ENCODE results near the gene UBE2G1.
"Not testable (repeated sequence)": the region's sequence is repeated elsewhere in the genome, so short reads cannot be mapped to it uniquely, and the experiment has no call there.

Gene UBE2G1, protein sequence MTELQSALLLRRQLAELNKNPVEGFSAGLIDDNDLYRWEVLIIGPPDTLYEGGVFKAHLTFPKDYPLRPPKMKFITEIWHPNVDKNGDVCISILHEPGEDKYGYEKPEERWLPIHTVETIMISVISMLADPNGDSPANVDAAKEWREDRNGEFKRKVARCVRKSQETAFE

DNA sequence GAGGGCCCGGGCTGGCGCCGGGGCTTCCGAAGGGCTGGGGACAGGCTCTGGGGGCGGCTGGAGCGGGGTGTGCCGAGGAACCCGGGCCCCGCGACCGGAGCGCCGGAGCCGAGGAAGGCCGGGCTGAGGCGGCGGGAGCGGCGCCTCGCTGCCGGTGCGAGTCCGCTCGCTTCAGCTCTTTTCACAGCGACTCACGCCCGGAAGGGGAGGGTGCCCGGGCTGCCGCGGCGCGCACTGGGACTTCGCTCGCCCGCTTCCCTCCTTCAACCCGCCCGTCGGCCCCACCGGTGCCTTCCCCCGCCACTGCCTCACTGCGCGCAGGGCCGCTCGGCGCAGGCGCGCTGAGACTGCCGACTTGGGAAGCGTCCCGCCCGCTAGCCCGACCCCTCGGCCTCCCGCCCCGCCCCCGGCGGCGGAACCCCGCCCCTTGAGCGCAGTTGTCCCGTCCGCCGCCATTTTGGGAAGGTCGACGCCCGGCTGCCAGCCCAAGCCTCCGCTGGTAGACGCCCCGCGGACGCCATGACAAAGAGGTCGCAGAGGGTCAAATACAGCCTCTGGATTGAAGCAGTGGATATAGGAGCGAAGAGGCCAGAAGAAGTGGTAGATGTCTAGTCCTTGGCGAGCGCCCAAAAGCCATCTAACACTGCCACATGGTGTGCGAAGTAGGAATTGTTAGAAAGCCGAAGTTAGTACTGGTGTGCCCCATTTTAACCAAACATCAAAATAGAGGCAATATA is at the start of gene UBE2G1:
Gene UBE2G1 (minus strand): TSS at position 349 of the 737 bp plus-strand sequence. CDS start 359 bp downstream, outside the sequence.
- peak; percentile 99 for DNase-seq

DNA sequence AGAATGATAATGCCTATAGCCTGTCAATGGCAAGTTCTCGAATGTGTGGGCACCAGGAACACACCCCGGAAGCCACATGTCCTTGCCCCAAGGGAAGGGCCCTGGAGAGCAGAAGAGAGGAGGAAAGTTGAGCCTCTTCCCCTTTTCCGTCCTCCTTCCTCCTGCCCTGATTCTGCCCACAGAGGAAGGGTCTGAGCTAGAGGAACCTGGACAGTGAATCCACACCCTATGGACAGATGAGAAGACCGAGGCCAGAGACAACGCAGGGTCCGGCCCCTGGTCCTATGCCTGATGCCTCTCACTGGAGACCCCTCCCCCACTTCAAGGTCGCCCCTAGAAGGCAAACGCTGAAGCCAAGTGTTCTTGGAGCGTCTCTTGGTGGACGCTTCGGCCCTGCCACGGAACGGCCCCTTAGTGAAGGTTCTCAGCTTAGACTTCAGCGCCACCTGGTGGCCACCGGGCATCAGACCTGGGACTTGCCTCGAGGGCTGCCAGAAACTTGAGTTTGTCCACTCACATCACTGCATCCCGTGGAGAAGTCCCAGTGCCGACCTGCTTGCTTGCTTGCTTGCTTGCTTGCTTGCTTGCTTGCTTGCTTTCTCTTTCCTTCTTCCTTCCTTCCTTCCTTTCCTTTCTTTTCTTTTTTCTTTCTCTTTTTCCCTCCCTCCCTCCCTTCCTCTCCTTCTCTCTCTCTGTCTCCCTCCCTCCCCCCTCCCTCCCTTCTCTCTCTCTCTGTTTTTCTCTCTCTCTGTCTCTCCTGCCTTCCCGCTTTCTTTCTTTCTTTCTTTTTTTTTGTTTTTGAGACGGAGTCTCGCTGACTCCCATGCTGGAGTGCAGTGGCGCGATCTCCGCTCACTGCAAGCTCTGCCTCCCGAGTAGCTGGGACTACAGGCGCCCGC is 46.7 kb upstream of the UBE2G1 start:
- peak; percentile 95 for DNase-seq

GRCh38 chr17:4411201-4411600 is 44.7 kb upstream of the UBE2G1 start:
- DNase-seq, result no peak

GRCh38 chr17:4409659-4410058 is 43.2 kb upstream of the UBE2G1 start:
- DNase-seq, result no peak

DNA sequence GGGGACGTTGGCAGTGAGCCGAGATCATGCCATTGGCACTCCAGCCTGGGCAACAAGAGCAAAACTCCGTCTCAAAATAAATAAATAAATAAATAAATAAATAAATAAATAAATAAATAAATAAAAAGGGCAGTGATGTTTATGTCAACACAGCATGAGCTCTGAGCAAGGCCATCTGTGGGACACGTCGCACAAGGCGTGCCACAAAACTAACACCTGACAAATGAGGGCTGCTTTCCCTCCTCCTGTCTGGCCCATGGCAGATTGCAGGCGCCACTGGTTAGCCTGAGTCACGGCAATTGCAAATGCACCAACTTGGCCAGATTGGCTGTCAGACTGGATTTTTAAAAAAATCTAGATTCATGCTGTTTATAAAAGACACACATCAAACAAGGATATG is 41.4 kb upstream of the UBE2G1 start:
- no peak for DNase-seq

DNA sequence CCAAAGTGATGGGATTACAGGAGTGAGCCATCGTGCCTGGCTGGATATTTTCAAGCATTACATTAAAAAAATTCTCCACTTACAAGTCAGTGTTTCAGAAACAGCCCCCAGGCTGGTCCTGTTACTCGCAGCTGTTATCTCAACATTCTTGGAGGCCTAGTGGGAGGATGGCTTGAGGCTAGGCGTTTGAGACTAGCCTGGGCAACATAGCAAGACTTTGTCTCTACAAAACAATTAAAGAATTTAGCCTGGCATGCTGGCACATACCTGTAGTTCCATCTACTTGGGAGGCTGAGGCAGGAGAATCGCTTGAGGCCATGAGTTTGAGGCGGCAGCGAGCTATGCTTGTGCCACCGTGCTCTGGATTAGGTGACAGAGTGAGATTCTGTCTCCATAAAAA is 40.7 kb upstream of the UBE2G1 start:
- DNase-seq, result no peak

DNA sequence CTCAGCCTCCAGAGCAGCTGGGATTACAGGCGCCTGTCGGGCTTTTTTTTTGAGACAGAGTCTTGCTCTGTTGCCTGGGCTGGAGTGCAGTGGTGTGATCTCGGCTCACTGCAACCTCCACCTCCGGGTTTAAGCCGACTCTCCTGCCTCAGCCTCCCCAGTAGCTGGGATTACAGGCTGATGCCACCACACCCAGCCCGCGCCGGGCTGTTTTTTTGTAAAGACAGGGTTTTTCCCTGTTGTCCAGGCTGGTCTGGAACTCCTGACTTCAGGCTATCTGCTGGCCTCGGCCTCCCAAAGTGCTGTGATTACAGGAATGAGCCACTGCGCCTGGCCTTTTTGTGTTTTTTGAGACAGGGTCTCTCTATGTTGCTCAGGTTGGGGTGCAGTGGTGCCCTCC is 39.9 kb upstream of the UBE2G1 start:
- no peak for DNase-seq

GRCh38 chr17:4405699-4406098 is 39.2 kb upstream of the UBE2G1 start:
- no peak for DNase-seq

GRCh38 chr17:4405038-4405669 is 38.7 kb upstream of the UBE2G1 start:
- DNase-seq, result no peak

- no peak for DNase-seq
Observed at GRCh38 chr17:4397840-4398239, 31.4 kb upstream of the UBE2G1 start.

DNA sequence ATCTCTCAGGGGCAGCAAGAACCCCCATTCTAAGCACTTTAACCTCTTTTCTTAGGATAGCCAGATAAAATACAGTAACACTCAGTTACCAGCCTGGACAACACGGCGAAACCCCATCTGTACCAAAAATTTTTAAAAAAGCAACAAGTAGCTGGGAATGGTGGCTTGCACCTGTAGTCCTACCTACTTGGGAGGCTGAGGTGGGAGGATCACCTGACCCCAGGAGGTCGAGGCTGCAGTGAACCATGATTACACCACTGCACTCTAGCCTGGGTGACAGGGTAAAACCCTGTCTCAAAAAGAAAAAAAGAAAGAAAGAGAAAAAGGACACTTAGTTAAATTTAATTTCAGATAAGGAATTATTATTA is 28.6 kb upstream of the UBE2G1 start:
- no peak for DNase-seq

DNA sequence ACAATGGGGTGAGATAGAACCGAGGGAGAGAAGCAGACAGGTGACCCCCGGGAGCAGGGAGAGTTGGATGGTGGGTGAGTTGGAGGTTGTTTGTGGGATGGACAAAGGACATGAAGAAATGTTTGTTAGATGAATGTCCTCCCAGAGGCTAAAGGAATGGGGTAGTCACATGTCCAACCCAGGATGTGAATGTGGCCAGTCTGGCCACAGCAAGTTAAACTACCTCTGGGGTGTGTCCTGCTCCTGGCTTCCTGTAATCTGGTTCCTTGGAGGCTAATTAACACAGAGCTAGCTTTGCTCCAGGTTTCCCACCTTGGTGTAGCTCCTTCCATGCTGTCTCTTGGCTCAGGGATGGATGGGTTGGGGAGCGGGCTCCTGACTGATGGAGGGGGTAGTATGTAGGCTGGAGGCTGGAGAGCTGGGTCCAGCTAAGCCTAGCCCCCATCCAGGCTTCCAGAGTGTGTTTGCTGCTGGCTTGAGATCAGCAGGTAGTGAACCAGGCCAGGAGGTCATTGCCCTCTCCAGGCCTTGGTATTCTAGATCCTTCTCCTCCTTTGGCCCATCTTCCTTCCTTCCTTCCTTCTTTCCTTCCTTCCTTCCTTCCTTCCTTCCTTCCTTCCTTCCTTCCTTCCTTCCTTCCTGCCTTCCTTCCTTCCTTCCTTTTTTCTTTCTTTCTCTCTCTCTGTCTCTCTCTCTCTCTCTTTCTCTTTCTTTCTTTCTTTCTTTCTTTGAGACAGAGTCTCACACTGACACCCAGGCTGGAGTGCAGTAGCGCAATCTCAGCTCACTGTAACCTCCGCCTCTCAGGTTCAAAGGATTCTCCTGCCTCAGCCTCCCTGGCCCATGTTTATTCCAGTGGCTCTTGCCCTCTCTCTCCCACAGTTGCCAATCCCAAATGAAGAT is 28.0 kb upstream of the UBE2G1 start:
- DNase-seq, result no peak

DNA sequence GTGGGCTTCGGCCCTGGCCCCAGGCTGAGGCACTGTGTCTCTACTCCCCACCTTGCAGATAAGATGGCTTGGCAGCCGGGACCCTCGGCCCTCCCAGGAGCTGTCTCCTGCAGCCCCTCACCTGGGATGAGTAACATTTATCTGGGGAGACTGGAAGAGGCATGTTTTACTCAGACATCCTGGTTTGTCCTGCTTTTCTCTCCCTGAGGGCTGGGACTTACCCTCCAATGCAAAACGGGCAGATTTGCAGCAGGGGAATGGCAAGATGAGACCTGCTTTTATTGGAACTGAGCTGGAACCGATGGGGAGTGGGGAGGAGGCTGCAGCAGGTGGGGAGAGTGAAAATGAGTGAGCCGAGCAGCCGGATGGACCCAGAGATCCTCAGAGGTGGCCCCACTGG is 27.3 kb upstream of the UBE2G1 start:
- no peak for DNase-seq

GRCh38 chr17:4389079-4389478 is 22.6 kb upstream of the UBE2G1 start:
- DNase-seq, result no peak

GRCh38 chr17:4387137-4387536 is 20.7 kb upstream of the UBE2G1 start:
- DNase-seq, result no peak

- DNase-seq, result no peak
Observed at GRCh38 chr17:4386406-4386805, 19.9 kb upstream of the UBE2G1 start.

- peak; percentile 7 for DNase-seq
Observed at GRCh38 chr17:4381690-4382671, 15.5 kb upstream of the UBE2G1 start.

DNA sequence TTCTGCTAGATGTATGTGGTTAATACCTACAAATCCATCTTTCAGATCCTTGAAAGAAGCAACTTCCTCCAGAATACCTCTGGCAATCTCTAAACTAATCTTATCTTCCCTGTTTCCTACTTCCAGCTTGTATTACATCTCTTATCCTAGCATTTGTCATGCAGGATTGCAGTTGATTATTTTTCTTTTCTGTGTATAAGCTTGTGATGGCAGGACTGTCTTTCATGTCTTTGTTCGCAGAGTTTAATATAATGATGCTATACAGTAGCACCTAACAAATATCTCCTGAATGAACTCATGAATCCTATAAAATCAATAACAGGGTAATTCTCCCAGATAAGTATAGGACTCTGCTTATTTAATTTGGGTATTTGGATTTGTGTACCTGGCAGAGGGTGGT is 12.2 kb upstream of the UBE2G1 start:
- DNase-seq, result no peak

DNA sequence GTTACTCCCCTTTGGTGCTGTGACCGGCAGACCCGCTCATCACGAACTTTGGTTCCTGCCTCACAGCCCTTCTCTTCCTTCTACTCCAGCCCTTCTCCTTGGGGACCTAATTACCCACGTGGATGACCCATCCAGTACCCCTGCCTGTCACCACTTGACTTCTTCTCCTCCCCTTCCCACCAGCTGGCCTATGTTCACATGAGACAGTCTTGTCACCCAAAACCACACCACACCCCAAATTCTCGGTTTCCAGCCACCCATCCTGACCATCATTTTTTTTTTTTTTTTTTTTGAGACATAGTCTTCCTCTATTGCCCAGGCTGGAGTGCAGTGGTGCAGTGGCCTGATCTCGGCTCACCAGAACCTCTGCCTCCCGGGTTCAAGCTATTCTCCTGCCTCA is 10.8 kb upstream of the UBE2G1 start:
- not testable (repeated sequence) for DNase-seq

- not testable (repeated sequence) for DNase-seq
Observed at GRCh38 chr17:4375796-4376440, 9.4 kb upstream of the UBE2G1 start.
